SK-N-SH (cell line): ENCODE results near the gene CDH18. TPM values are rescaled to one million over a fixed set of nuclear protein-coding genes. Genes with fewer than 3 reads are reported as not detected.

ENCODE experiments used
- CTCF ChIA-PET: fragments of 300-600, 350-600 bp; formaldehyde crosslinking; extraction: SDS; loops from one replicate; lab custom pipeline; 2021; lab: Yijun Ruan, JAX
- POLR2A ChIA-PET: fragments of 350-600 bp; sonication (Branson Sonifier 250); formaldehyde crosslinking; extraction: SDS; loops from one replicate; lab custom pipeline; 2020; ENCODE audit warnings: antibody characterized with exemption, inconsistent platforms; lab: Yijun Ruan, JAX
- DNase-seq: peaks from one replicate; pipeline ENCODE4 v3.0.0; 2012
- H2AFZ ChIP-seq: fragments of 200-600 bp; sonication (generic); 2 replicates; pipeline ENCODE4 v1.8.1; 2016; ENCODE audit warnings: antibody characterized with exemption, mild to moderate bottlenecking, low read depth
- H3F3A ChIP-seq: fragments of 200-600 bp; sonication (generic); replicated peaks from 2 replicates; pipeline ENCODE3; 2016; ENCODE audit warnings: antibody characterized with exemption, mild to moderate bottlenecking; ENCODE audit not compliant: insufficient read depth
- H3K27ac ChIP-seq, 2 experiments: fragments of 200-500 bp in 1 of 2; fragments of 200-600 bp in 1 of 2; sonication (Bioruptor generic) in 1 of 2; sonication (generic), shearing (Covaris generic) in 1 of 2; 2 replicates each; pipeline versions ENCODE4 v1.5.1 to v1.6.1; 2014 to 2016; ENCODE audit warnings: low read depth in 2 of 2, inconsistent platforms in 1 of 2, low read length in 1 of 2, mild to moderate bottlenecking in 1 of 2, mixed read lengths in 1 of 2
- H3K27me3 ChIP-seq: fragments of 200-600 bp; sonication (generic), shearing (Covaris generic); 2 replicates; pipeline ENCODE4 v1.6.1; 2016; ENCODE audit warnings: mixed run types; ENCODE audit not compliant: insufficient read depth
- H3K36me3 ChIP-seq, 2 experiments: fragments of 200-500 bp in 1 of 2; fragments of 200-600 bp in 1 of 2; sonication (Bioruptor generic) in 1 of 2; sonication (generic) in 1 of 2; replicated peaks in 1 of 2; 2 replicates each; pipeline versions ENCODE3 to v1.5.1; 2014 to 2016; ENCODE audit warnings: low read length in 1 of 2, mild to moderate bottlenecking in 1 of 2; ENCODE audit not compliant: insufficient read depth in 2 of 2, control insufficient read depth in 1 of 2
- H3K4me1 ChIP-seq, 2 experiments: fragments of 200-500 bp in 1 of 2; fragments of 200-600 bp in 1 of 2; sonication (Bioruptor generic) in 1 of 2; sonication (generic), shearing (Covaris generic) in 1 of 2; 2 replicates each; pipeline versions ENCODE4 v1.5.1 to v1.6.1; 2014 to 2016; ENCODE audit warnings: low read depth in 1 of 2, low read length in 1 of 2, mixed run types in 1 of 2; ENCODE audit not compliant: insufficient read depth in 2 of 2, control insufficient read depth in 1 of 2
- H3K4me2 ChIP-seq: fragments of 200-600 bp; sonication (generic), shearing (Covaris generic); 2 replicates; pipeline ENCODE4 v1.6.1; 2017; ENCODE audit warnings: mixed run types
- H3K4me3 ChIP-seq, 2 experiments: fragments of 200-500 bp in 1 of 2; fragments of 200-600 bp in 1 of 2; sonication (Bioruptor generic) in 1 of 2; sonication (generic), shearing (Covaris generic) in 1 of 2; 2 replicates each; pipeline versions ENCODE4 v1.5.1 to v1.8.1; 2014 to 2016; ENCODE audit warnings: low read depth in 2 of 2, inconsistent platforms in 1 of 2, low read length in 1 of 2, mild to moderate bottlenecking in 1 of 2, mixed read lengths in 1 of 2, moderate library complexity in 1 of 2
- H3K79me2 ChIP-seq: fragments of 200-600 bp; sonication (generic); 2 replicates; pipeline ENCODE4 v1.8.1; 2017; ENCODE audit warnings: mild to moderate bottlenecking; ENCODE audit not compliant: insufficient read depth
- H3K9ac ChIP-seq: fragments of 200-600 bp; sonication (generic); 2 replicates; pipeline ENCODE4 v1.6.1; 2017; ENCODE audit warnings: mixed run types
- H3K9me2 ChIP-seq: fragments of 200-600 bp; sonication (generic); 2 replicates; pipeline ENCODE4 v1.6.1; 2017; ENCODE audit warnings: mixed run types
- H3K9me3 ChIP-seq: fragments of 200-600 bp; sonication (generic); 2 replicates; pipeline ENCODE4 v1.6.1; 2017; ENCODE audit warnings: mixed run types, mild to moderate bottlenecking, moderate library complexity
- H4K20me1 ChIP-seq: fragments of 200-600 bp; sonication (generic); 2 replicates; pipeline ENCODE4 v1.6.1; 2017; ENCODE audit warnings: mild to moderate bottlenecking, mixed run types; ENCODE audit not compliant: insufficient read depth
- EZH2phosphoT487 ChIP-seq: fragments of 200-600 bp; sonication (generic); IDR thresholded peaks from 2 replicates; pipeline ENCODE4 v1.6.1; 2017; ENCODE audit warnings: low read depth, mixed run types, mild to moderate bottlenecking, antibody characterized with exemption, moderate library complexity, borderline replicate concordance
- FOSL2 ChIP-seq: IDR thresholded peaks from 2 replicates; pipeline ENCODE4 v1.4.0; 2012; ENCODE audit warnings: low read depth, mild to moderate bottlenecking, moderate library complexity, borderline replicate concordance
- GABPA ChIP-seq: IDR thresholded peaks from 2 replicates; pipeline ENCODE4 v1.4.0; 2012; ENCODE audit warnings: low read depth, mild to moderate bottlenecking
- JUND ChIP-seq: IDR thresholded peaks from 2 replicates; pipeline ENCODE4 v1.4.0; 2012
- MXI1 ChIP-seq: IDR thresholded peaks from 2 replicates; pipeline ENCODE4 v1.6.1; 2012; ENCODE audit warnings: mild to moderate bottlenecking, low read depth, low read length, improper control_type of control experiment
- NFIC ChIP-seq: IDR thresholded peaks from 2 replicates; pipeline ENCODE4 v1.4.0; 2012; ENCODE audit warnings: borderline replicate concordance
- NRF1 ChIP-seq: IDR thresholded peaks from 2 replicates; pipeline ENCODE4 v1.6.1; 2012; ENCODE audit warnings: low read depth, mild to moderate bottlenecking, low read length
- POLR2AphosphoS5 ChIP-seq: IDR thresholded peaks from 2 replicates; pipeline ENCODE4 v1.6.1; 2012; ENCODE audit warnings: low read depth, low read length
- RCOR1 ChIP-seq: fragments of 150-350 bp; IDR thresholded peaks from 2 replicates; pipeline ENCODE4 v1.6.1; 2017; ENCODE audit warnings: antibody characterized with exemption, low read length
- RFX5 ChIP-seq: IDR thresholded peaks from 2 replicates; pipeline ENCODE4 v1.6.1; 2012; ENCODE audit warnings: mild to moderate bottlenecking, improper control_type of control experiment, low read length
- SMC3 ChIP-seq: IDR thresholded peaks from 2 replicates; pipeline ENCODE4 v1.6.1; 2012; ENCODE audit warnings: low read depth, low read length, improper control_type of control experiment
- YY1 ChIP-seq: IDR thresholded peaks from 2 replicates; pipeline ENCODE4 v1.4.0; 2012; ENCODE audit warnings: low read depth, mild to moderate bottlenecking
- WGBS: methylation state at CpG from one replicate; pipeline ENCODE4 v1.1.6; 2017; ENCODE audit warnings: low lambda C conversion rate; 5-methylcytosine and 5-hydroxymethylcytosine counted together
- polyA plus RNA-seq, 3 experiments: library from polyadenylated mRNA; depleted of rRNA; stranded (reverse); fragments of >200 nt; gene quantifications; 2 replicates each; pipeline ENCODE4 v1.2.3, GENCODE V29; 2012
- TF ChIP-seq, protein P1 (sequence below): fragments of 200-600 bp; sonication (generic); IDR thresholded peaks from 2 replicates; pipeline ENCODE4 v1.6.1; 2017; ENCODE audit warnings: antibody characterized with exemption, mild to moderate bottlenecking, moderate library complexity
- TF ChIP-seq, protein P2 (sequence below): fragments of 150-350 bp; IDR thresholded peaks from 2 replicates; pipeline ENCODE4 v1.6.1; 2016; ENCODE audit warnings: mild to moderate bottlenecking, low read depth, low read length
- TF ChIP-seq, protein P3 (sequence below): IDR thresholded peaks from 2 replicates; pipeline ENCODE4; 2012
- TF ChIP-seq, protein P4 (sequence below): IDR thresholded peaks from 2 replicates; pipeline ENCODE4 v1.4.0; 2012; ENCODE audit warnings: low read depth, borderline replicate concordance
- TF ChIP-seq, protein P5 (sequence below): IDR thresholded peaks from 2 replicates; pipeline ENCODE4 v1.6.1; 2012; ENCODE audit warnings: mild to moderate bottlenecking, low read depth, low read length, moderate library complexity

Gene CDH18
- polyA plus RNA-seq, 1 of the 3 experiments (the other 2 are of a cell fraction), result 6.0 TPM

DNA sequence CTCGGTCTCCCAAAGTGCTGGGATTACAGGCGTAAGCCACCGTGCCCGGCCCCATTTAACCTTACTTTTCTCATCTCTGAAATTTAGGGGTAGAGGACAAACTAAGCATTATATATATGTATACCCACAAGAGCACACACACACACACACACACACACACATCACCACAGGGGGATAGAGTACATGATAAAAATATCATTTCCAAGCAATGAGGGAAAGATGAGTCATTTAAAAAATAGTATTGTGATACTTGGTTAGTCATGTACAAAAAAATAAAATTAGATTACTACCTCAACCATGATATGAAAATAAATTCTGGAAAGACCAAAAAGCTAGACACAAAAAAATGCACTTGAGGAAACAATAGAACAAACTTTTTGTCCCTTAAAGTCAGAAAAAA is 67.2 kb downstream of the CDH18 start:
- no peak for DNase-seq
- H3K36me3 ChIP-seq, result no peaks in the 10 kb centered on the region
- CTCF ChIA-PET, result no interaction called here
- H3K9me2 ChIP-seq, result no peaks in the 10 kb centered on the region
- no peaks in the 10 kb centered on the region for H3F3A ChIP-seq
- no peaks in the 10 kb centered on the region for H3K79me2 ChIP-seq
- WGBS, result 49% methylated on average over 4 of the region's 4 CpGs
- H3K4me2 ChIP-seq, result no peak overlapping the region
- H4K20me1 ChIP-seq, result no peaks in the 10 kb centered on the region
- H3K27me3 ChIP-seq, result no peaks in the 10 kb centered on the region
- no peak overlapping the region for H3K9ac ChIP-seq
- H3K9me3 ChIP-seq, result no peaks in the 10 kb centered on the region
- no peak overlapping the region for H3K4me3 ChIP-seq
- TF ChIP-seq JUND (no peak), FOSL2 (0 out of 2 replicates have a peak, but pooled peaks have one; percentile 6)
- TF ChIP-seq, protein P1, sequence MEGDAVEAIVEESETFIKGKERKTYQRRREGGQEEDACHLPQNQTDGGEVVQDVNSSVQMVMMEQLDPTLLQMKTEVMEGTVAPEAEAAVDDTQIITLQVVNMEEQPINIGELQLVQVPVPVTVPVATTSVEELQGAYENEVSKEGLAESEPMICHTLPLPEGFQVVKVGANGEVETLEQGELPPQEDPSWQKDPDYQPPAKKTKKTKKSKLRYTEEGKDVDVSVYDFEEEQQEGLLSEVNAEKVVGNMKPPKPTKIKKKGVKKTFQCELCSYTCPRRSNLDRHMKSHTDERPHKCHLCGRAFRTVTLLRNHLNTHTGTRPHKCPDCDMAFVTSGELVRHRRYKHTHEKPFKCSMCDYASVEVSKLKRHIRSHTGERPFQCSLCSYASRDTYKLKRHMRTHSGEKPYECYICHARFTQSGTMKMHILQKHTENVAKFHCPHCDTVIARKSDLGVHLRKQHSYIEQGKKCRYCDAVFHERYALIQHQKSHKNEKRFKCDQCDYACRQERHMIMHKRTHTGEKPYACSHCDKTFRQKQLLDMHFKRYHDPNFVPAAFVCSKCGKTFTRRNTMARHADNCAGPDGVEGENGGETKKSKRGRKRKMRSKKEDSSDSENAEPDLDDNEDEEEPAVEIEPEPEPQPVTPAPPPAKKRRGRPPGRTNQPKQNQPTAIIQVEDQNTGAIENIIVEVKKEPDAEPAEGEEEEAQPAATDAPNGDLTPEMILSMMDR, result no peak
- TF ChIP-seq, protein P2, sequence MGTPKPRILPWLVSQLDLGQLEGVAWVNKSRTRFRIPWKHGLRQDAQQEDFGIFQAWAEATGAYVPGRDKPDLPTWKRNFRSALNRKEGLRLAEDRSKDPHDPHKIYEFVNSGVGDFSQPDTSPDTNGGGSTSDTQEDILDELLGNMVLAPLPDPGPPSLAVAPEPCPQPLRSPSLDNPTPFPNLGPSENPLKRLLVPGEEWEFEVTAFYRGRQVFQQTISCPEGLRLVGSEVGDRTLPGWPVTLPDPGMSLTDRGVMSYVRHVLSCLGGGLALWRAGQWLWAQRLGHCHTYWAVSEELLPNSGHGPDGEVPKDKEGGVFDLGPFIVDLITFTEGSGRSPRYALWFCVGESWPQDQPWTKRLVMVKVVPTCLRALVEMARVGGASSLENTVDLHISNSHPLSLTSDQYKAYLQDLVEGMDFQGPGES, result no peak
- POLR2A ChIA-PET, result no interaction called here
- peak overlapping the region in 1 of 2 experiments; percentile 19; a peak in 1 of 4 replicates for H3K27ac ChIP-seq
- no peaks in the 10 kb centered on the region for H3K4me1 ChIP-seq
- H2AFZ ChIP-seq, result no peak overlapping the region

DNA sequence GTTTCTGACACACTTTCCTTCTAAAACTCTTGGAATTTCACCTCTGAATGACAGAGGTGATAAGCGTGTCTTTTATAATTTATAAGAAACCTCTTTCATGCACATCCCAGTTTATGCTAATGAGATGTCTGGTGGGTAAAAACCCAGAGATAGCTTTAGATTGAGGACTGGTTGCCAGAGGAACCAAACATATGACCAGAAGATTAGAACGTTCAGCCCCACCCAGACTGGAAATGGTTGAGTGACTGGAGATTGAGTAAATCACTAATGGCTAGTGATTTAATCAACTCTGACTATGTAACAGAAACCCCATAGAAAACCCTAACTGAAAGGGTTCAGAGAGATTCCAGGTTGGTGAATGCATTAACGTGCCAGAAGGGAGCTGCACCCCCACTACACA is 69.2 kb downstream of the CDH18 start:
- Histone ChIP-seq H3F3A (no peaks in the 10 kb centered on the region), H3K9ac (no peak overlapping the region)
- CTCF ChIA-PET, result no interaction called here
- TF ChIP-seq GABPA, result no peak
- no peak for TF ChIP-seq YY1
- no peak for TF ChIP-seq NRF1
- no peak for TF ChIP-seq SMC3
- no peak for TF ChIP-seq RCOR1
- TF ChIP-seq, protein P3, sequence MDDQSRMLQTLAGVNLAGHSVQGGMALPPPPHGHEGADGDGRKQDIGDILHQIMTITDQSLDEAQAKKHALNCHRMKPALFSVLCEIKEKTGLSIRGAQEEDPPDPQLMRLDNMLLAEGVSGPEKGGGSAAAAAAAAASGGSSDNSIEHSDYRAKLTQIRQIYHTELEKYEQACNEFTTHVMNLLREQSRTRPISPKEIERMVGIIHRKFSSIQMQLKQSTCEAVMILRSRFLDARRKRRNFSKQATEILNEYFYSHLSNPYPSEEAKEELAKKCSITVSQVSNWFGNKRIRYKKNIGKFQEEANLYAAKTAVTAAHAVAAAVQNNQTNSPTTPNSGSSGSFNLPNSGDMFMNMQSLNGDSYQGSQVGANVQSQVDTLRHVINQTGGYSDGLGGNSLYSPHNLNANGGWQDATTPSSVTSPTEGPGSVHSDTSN, result no peak
- TF ChIP-seq, protein P2, result no peak
- TF ChIP-seq, protein P4, sequence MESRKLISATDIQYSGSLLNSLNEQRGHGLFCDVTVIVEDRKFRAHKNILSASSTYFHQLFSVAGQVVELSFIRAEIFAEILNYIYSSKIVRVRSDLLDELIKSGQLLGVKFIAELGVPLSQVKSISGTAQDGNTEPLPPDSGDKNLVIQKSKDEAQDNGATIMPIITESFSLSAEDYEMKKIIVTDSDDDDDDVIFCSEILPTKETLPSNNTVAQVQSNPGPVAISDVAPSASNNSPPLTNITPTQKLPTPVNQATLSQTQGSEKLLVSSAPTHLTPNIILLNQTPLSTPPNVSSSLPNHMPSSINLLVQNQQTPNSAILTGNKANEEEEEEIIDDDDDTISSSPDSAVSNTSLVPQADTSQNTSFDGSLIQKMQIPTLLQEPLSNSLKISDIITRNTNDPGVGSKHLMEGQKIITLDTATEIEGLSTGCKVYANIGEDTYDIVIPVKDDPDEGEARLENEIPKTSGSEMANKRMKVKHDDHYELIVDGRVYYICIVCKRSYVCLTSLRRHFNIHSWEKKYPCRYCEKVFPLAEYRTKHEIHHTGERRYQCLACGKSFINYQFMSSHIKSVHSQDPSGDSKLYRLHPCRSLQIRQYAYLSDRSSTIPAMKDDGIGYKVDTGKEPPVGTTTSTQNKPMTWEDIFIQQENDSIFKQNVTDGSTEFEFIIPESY, result no peak
- no peak for TF ChIP-seq NFIC
- TF ChIP-seq EZH2phosphoT487, result no peak
- TF ChIP-seq, protein P5, sequence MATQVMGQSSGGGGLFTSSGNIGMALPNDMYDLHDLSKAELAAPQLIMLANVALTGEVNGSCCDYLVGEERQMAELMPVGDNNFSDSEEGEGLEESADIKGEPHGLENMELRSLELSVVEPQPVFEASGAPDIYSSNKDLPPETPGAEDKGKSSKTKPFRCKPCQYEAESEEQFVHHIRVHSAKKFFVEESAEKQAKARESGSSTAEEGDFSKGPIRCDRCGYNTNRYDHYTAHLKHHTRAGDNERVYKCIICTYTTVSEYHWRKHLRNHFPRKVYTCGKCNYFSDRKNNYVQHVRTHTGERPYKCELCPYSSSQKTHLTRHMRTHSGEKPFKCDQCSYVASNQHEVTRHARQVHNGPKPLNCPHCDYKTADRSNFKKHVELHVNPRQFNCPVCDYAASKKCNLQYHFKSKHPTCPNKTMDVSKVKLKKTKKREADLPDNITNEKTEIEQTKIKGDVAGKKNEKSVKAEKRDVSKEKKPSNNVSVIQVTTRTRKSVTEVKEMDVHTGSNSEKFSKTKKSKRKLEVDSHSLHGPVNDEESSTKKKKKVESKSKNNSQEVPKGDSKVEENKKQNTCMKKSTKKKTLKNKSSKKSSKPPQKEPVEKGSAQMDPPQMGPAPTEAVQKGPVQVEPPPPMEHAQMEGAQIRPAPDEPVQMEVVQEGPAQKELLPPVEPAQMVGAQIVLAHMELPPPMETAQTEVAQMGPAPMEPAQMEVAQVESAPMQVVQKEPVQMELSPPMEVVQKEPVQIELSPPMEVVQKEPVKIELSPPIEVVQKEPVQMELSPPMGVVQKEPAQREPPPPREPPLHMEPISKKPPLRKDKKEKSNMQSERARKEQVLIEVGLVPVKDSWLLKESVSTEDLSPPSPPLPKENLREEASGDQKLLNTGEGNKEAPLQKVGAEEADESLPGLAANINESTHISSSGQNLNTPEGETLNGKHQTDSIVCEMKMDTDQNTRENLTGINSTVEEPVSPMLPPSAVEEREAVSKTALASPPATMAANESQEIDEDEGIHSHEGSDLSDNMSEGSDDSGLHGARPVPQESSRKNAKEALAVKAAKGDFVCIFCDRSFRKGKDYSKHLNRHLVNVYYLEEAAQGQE, result no peak
- no peak for TF ChIP-seq POLR2AphosphoS5
- TF ChIP-seq MXI1, result no peak
- no peak for TF ChIP-seq RFX5

More for the DNA sequence above, 69.2 kb downstream of the CDH18 start:
- H3K79me2 ChIP-seq, result no peaks in the 10 kb centered on the region
- POLR2A ChIA-PET, result no interaction called here
- WGBS, result 43% methylated on average over 3 of the region's 3 CpGs
- no peaks in the 10 kb centered on the region for H3K27me3 ChIP-seq
- no peaks in the 10 kb centered on the region for H4K20me1 ChIP-seq
- no peaks in the 10 kb centered on the region for H3K9me2 ChIP-seq
- no peaks in the 10 kb centered on the region for H3K4me1 ChIP-seq
- no peak overlapping the region for H3K27ac ChIP-seq
- H3K4me2 ChIP-seq, result no peak overlapping the region
- no peak for DNase-seq
- H3K9me3 ChIP-seq, result no peaks in the 10 kb centered on the region
- no peak overlapping the region for H2AFZ ChIP-seq
- no peaks in the 10 kb centered on the region for H3K36me3 ChIP-seq
- no peak overlapping the region for H3K4me3 ChIP-seq
